ENCODE data around the gene NFKBIB.

DNA sequence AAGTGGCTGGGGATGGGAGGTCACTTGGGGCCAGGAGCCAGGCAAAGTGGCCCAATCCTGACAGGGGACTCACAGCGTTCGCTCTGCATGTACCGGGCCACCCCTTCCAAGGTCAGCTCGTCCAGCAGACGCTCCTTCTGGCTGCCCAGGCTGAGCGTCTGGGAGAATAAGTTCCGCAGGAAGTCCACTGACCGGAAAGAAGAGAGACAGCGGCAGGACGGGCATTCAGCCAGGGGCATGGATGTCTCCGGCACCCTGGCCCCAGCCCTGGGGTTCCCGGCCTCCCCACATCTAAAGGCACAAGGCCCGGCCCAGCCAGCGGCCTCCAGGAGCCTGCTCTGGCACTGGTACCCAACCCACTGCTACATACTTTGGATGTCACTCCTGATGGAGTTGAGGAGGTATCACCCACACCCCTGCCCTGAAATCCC is 6.4 kb upstream of the NFKBIB start:
- TF ChIP-seq, protein P1, sequence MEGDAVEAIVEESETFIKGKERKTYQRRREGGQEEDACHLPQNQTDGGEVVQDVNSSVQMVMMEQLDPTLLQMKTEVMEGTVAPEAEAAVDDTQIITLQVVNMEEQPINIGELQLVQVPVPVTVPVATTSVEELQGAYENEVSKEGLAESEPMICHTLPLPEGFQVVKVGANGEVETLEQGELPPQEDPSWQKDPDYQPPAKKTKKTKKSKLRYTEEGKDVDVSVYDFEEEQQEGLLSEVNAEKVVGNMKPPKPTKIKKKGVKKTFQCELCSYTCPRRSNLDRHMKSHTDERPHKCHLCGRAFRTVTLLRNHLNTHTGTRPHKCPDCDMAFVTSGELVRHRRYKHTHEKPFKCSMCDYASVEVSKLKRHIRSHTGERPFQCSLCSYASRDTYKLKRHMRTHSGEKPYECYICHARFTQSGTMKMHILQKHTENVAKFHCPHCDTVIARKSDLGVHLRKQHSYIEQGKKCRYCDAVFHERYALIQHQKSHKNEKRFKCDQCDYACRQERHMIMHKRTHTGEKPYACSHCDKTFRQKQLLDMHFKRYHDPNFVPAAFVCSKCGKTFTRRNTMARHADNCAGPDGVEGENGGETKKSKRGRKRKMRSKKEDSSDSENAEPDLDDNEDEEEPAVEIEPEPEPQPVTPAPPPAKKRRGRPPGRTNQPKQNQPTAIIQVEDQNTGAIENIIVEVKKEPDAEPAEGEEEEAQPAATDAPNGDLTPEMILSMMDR (IDR thresholded peaks at IDR 0.05) = no peak
- no peak for TF ChIP-seq POLR2A (IDR thresholded peaks at IDR 0.05)

All from uterus (tissue), 2 donors.